ENCODE results near the gene FGGY.

FGGY gene

DNA sequence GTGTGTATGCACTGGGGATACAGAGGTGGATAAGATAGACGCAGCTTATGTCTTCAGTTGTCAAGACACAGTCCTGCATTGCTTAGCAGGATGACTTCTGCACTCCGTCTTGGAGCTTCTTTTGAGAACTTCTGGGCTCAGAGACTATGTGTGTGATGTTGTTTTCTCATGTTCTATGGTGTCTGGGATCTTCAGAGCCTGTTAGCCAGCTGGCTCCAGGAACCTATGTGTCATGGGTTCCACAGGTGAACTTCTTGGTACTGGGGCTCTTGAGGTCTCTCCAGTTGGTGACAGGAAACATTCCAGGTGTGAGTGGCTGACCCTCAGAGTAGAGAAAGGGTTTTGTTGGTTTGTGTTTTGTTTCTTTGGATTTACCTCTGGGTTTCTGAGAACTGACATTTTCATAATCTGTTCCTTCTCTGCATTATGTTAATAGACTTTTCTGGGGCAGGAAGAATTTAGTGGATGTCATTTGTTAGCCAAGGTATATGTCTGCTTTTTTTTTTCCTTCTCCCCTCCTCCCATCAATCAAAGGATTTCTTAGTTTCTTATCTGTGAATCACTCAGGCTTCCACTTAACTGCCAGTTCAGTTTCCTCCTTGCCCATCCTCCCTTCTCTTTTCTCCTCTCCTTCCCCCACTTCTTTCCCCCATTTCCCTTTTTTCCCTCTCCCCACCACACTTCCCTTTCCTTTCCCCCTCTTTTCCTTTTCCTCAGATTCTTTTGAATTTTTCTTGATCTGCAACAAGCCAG is 18.1 kb downstream of the FGGY start:
- no peak for DNase-seq (ENCODE audit: low read depth in 2 of 2, low spot score in 1 of 2)

DNA sequence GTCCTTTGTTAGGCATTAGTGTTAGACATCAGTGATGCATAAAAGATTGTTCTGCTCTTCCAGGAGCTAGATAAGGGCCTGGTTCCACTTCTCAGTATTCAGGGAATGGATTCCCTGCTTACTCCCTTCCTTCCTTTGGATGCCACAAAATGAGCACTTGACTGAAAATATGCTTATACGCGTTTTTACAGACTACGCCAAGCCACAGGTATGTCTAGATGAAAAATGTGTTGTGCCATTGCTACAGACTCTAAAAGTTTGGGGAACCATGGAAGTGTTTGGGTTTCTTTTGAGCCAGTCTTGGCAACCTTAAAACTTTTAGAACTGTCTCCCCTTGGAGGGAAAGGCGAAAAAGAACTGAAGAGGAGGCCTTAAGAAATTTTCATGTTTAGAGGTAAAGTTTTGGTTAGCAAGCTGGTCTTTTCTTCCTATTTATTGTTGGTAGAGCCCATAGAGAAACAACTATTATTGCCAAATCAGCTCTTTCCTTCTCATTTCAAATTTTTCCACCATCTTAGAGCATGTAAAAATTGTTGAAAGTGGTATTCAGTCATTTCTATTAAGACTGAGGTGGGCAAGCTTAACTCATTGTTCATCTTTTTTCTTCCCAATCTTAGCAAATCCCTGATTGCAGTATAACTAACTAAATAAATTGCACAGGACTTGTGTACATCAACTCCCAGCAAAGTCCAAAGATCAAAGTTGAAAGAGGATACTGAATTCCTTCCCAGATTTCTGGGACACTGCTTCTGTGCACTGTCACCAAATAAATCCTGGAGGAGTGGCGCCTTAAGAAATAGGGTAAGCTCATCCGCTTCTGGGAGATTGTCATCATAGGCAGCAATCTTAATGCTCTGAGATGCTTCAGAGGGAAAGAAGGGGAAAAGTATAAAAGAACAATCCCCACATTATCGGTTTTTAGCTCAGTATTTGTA is 18.9 kb downstream of the FGGY start:
- no peak for DNase-seq (ENCODE audit: low read depth in 2 of 2, low spot score in 1 of 2)

DNA sequence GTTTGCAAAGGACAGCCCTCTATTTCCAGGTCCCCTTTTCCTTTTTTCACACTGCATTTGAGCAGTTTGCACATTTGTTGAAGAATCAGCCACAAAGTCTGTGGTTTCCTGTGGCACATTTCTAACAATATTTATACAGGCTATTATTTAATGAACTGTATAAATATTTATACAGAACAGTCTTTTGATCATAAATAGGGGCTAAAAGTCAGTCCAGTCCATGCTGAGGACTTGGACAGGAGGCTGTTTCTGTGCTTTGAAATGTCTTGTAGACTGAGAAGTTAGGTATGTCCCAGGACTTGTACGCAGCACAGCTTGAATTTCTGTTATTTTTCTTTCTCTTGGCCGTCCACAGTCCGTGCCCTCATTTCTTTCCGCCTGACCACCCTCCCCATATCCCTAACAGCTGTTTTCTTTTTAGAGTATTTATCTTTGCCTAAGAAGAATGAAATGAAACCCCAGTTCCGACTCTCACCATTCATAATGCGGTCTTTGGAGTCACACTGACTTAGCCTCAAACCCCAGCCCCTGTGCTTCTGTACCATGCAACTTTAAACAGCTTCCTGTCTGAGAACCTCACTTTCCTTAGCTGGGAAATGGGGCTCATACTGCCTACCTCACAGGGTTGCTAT is 19.7 kb downstream of the FGGY start:
- no peak for DNase-seq (ENCODE audit: low read depth in 2 of 2, low spot score in 1 of 2)

DNA sequence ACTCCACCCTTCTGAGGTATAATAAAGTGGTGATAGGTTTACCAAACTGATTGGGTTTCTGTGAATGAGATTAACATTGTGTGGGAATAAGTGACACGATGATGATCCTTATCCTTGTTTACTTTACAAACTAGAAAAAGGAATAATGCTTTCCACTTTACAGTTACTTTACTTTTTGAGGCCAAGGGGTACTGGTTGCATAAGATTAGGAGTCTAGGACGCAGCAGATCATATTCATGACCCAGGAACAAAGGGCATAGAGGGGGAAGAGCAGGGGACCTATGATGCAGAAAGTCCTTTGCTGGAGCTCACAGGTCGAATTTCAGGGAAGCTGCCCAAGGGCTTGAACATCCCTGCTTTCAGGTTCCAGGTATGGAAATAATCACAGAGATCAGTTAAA is 20.4 kb downstream of the FGGY start:
- DNase-seq (ENCODE audit: low read depth in 2 of 2, low spot score in 1 of 2): no peak

DNA sequence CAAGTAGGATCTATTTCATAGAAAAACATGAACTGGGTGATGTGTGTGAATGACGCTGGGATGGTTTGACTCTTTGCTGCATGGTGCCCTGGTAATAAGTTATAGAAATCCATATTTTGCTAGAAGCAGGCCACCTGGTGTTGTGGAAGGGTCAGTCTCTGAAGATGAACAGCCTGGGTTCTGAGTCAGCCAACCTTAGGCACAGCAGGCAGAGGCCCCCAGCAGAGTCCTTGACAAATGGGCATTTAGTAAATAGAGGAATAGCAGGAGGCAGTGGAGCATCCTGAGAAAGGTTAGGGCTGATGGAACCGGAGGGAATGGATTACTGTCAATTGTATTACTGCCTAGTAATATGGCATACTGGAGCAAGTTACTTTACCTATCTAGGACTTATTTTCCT is 20.9 kb downstream of the FGGY start:
- DNase-seq (ENCODE audit: low read depth in 2 of 2, low spot score in 1 of 2): no peak

- DNase-seq (ENCODE audit: low read depth in 2 of 2, low spot score in 1 of 2): no peak
Measured at GRCh38 chr1:59318271-59318860, 21.5 kb downstream of the FGGY start.

DNA sequence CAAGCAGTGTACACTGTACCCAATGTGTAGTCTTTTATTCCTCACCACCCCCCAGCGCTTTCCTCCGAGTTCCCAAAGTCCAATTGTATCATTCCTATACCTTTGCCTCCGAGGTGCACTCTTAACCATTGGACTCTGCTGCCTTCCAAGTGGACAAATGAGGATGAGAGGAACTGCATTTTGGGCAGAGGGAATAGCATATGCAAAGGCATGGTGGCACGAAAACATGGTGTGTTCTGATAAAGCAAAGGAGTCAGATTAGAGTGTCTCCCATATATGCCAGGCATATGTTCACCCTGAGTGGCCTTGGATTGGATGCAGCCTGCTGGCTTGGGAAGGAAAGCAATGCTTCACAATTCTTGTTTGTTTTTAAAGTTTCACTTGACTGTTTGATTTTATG is 25.5 kb downstream of the FGGY start:
- no peak for DNase-seq (ENCODE audit: low read depth in 2 of 2, low spot score in 1 of 2)

DNA sequence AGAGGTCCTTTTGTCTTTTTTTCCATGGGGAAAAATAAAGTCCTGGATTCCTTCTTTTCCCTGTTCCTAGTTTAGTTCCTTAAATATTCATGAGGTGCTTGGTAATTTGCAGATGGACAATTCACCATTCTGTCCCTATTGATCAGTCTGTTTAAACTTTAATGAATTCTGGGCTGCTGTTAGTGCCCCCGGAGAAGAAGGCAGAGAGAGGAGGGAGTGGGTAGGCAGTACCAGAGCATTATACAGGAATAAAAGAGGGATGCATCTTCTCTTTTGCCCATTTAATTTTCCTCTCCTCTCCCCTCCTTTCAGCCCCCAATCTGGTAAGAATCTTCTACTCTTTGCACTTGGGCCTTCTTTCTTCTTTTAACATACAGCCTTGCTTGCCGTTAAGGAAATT is 25.9 kb downstream of the FGGY start:
- no peak for DNase-seq (ENCODE audit: low read depth in 2 of 2, low spot score in 1 of 2)

GRCh38 chr1:59323879-59324278 is 27.0 kb downstream of the FGGY start:
- DNase-seq (ENCODE audit: low read depth in 2 of 2, low spot score in 1 of 2): no peak

GRCh38 chr1:59328353-59328752 is 31.5 kb downstream of the FGGY start:
- DNase-seq (ENCODE audit: low read depth in 2 of 2, low spot score in 1 of 2): no peak

DNA sequence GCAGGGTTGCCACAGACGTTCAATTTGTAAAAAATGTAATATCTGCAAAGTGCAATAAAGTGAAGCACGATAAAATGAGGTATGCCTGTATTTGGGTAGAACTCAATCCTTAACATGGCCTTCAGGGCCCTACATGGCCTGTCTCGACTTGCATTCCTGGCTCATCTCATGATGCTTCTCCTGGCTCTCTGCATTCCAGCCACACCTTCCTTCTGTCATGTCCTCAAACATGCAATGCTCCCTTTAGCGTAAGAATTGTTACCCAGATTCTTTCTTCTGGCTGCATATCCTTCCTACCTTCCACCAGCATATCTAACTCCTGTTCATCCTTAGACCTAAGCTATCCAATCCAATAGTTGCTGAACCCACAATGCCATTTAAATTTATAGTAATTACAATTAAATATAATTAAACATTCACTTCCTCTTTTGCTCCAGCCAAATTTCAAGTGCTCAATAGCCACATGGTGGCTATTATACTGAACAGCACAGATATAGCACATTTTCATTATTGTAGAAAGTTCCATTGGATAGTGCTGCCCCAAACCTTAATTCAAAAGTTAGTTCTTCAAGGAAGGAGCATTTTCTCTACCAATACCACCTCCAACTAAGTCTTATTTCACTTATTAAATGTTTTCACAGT is 32.6 kb downstream of the FGGY start:
- no peak for DNase-seq (ENCODE audit: low read depth in 2 of 2, low spot score in 1 of 2)

DNA sequence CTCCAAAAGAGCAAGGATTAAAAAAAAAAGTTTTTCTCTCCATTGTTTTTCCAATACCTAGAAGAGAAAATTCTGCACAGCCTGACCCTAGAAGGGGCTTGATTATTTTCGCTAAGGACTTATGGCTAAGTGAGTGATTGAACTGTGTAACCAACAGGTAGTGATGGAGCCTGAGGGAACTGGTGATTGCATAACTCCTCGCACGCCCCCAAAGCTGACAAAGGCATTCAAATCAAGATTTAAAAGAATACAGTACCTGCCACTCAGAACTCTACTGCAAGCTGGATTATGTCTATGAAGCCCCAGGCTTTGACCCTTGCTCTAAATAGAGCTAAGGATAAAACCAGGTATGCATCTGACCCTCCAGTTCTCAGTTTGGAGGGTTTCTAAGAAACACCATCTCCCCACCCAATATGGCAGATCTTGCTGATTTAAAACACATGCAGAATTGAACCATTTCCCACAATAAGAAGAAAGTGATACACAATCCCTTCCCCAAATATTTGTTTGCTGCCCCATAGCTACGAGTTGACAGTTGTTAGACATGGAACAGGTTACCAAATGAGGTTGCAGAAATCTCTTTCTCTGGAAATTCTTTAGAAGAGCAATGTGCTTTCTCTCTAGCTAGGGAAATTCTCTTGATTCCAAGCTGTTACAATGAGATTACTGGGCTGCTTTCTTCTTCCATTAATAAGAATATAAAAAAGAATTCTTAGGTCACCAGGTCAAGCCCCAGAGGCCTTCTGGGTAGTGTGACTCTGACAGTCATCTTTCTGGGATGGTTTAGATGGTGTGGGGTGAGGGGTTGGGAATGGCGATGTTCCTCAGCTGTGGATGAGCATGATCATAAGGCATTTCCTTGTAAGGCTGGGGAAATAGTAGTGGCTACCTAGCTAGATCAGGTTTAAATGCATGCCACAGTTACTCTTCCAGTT is 35.1 kb downstream of the FGGY start:
- no peak for DNase-seq (ENCODE audit: low read depth in 2 of 2, low spot score in 1 of 2)

GRCh38 chr1:59332983-59333382 is 36.1 kb downstream of the FGGY start:
- DNase-seq (ENCODE audit: low read depth in 2 of 2, low spot score in 1 of 2): no peak

DNA sequence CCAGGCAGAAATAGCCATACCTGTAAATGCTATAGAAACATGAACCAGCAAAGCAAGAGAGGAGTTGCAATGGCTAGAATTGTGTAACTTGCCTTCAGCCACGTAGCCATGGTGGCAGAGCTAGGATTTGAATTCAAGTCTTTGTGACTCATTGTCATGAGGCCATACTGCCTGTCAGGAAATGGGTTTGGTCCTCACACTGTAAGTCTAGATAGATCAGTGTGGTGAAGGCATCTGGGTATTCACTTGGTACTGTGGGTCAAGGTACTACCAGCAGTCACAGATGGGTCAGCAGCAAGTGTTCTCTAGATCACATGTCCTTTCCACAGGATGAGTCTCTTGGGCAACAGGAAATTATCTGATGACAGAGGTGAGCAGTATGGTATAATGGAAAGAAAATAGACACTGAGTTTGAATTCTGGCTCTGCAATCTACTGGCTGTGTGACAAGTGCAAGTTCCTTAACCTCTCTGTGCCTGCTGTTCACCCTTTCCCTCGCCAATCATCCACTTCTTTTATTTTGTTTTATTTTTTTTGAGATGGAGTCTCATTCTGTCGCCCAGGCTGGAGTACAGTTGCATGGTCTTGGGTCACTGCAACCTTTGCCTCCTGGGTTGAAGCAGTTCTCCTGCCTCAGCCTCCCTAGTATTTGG is 36.9 kb downstream of the FGGY start:
- no peak for DNase-seq (ENCODE audit: low read depth in 2 of 2, low spot score in 1 of 2)

DNA sequence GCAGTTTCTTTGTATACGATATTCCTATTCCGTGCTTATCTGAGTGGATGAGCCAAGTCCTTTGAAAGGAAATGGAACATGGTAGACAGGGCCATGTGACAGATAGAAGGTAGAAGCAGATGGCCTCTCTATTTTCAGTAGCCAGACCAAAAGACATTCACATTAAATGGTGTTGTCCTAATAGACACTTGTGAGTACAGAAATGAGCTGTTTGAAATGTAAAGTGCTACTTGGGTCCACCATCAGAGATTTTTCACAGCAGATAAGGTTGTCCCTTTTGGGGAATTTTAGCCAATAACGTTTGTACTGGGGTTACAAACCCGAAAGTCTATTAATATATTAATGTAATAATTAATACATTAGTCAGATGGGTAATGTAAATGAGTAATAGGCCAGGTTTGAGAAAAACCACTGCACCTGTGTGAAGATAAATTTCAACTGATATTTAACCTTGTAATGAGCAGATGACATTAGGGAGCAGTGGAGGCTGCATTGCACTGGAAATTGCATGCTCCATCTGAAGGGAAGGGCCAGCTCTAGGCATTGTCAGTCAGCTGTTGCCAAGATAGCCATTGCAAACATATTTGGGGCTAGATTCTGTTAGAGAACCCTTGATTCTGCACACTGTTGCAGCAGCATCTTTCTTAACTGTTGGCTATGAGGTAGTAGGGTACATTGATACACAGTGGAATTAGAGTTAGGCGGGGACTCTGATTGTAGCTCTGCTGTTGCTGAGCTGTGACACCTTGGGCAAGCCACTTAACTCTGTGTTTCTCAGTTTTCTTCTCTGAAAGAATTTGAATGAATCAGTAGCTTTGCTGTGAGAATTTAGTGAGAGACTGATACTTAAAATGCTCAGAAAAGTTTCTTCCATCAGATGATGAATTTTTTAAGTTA is 43.8 kb downstream of the FGGY start:
- DNase-seq (ENCODE audit: low read depth in 2 of 2, low spot score in 1 of 2): no peak

GRCh38 chr1:59342801-59343575 is 46.1 kb downstream of the FGGY start:
- no peak for DNase-seq (ENCODE audit: low read depth in 2 of 2, low spot score in 1 of 2)

- no peak for DNase-seq (ENCODE audit: low read depth in 2 of 2, low spot score in 1 of 2)
Measured at GRCh38 chr1:59343576-59343840, 46.6 kb downstream of the FGGY start.

- no peak for DNase-seq (ENCODE audit: low read depth in 2 of 2, low spot score in 1 of 2)
Measured at GRCh38 chr1:59345221-59345620, 48.3 kb downstream of the FGGY start.
